ENCODE measurements around the gene RBM10.
A peak's percentile ranks its signal among the peaks of the same experiment; 100 is the strongest.
"Not testable (repeated sequence)": the region's sequence is repeated elsewhere in the genome, so short reads cannot be mapped to it uniquely, and the experiment has no call there.

Gene RBM10

GRCh38 chrX:47144626-47145394 lies at the start of gene RBM10, which contains the start of gene NDUFB11:
TSS of gene RBM10 (plus strand) at chrX:47145221. CDS start at chrX:47147482, 2,261 bp downstream.
TSS of gene NDUFB11 (minus strand) at chrX:47144702. CDS start at chrX:47144679, 23 bp downstream.
- peak; percentile 15 to 93 (median 81) for DNase-seq

- no peak for DNase-seq
These were observed 48.0 kb upstream of the RBM10 start for GRCh38 chrX:47097018-47097417.

GRCh38 chrX:47098338-47099094 lies 46.5 kb upstream of the RBM10 start:
- no peak for DNase-seq

GRCh38 chrX:47101206-47101605 lies 43.8 kb upstream of the RBM10 start:
- DNase-seq: no peak

- not testable (repeated sequence) for DNase-seq
These were observed 33.9 kb upstream of the RBM10 start for GRCh38 chrX:47110936-47111615.

GRCh38 chrX:47112316-47112954 lies 32.6 kb upstream of the RBM10 start:
- peak in 6 of 51 donors; percentile 0 to 15 (median 2) for DNase-seq

- not testable (repeated sequence) for DNase-seq
These were observed 28.4 kb upstream of the RBM10 start for GRCh38 chrX:47116551-47117110.

GRCh38 chrX:47124466-47124865 lies 20.6 kb upstream of the RBM10 start:
- not testable (repeated sequence) for DNase-seq

GRCh38 chrX:47129157-47129898 lies 15.7 kb upstream of the RBM10 start:
- peak; percentile 22 to 95 (median 77) for DNase-seq

GRCh38 chrX:47129899-47130358 lies 15.1 kb upstream of the RBM10 start:
- DNase-seq: no peak

GRCh38 chrX:47133493-47133892 lies 11.5 kb upstream of the RBM10 start:
- no peak for DNase-seq

GRCh38 chrX:47135650-47136049 lies 9.4 kb upstream of the RBM10 start:
- DNase-seq: not testable (repeated sequence)

- DNase-seq: no peak
These were observed 6.8 kb upstream of the RBM10 start for GRCh38 chrX:47138171-47138570.

GRCh38 chrX:47143894-47144625 lies 961 bp upstream of the RBM10 start:
- peak in 25 of 51 donors; percentile 17 to 90 (median 52) for DNase-seq

- peak in 4 of 51 donors; percentile 9 to 37 (median 17) for DNase-seq
These were observed 537 bp downstream of the RBM10 start for GRCh38 chrX:47145395-47146120.

- DNase-seq: peak in 9 of 51 donors; percentile 0 to 16 (median 4)
These were observed 1.3 kb downstream of the RBM10 start for GRCh38 chrX:47146121-47146935.

- DNase-seq: no peak
These were observed 2.2 kb downstream of the RBM10 start for GRCh38 chrX:47146936-47147859.

Measured in hypothalamus (tissue), 51 donors.